OCI-LY3 (cell line): Measurements from ENCODE around the gene STC2.

Experiments used
- CTCF ChIP-seq: fragments of 200-600, 300-600 bp; sonication (generic); IDR thresholded peaks from 2 replicates; pipeline ENCODE4 v1.5.1; 2014; ENCODE audit warnings: antibody characterized with exemption, low read length, low read depth
- EZH2phosphoT487 ChIP-seq: fragments of 200-600 bp; shearing (Covaris generic); IDR thresholded peaks from 2 replicates; pipeline ENCODE4 v1.6.1; 2018; ENCODE audit warnings: antibody characterized with exemption, mixed run types, low read depth

GRCh38 chr5:173352366-173353349, 24.4 kb upstream of the STC2 start:
- TF ChIP-seq CTCF, result no peak
- TF ChIP-seq EZH2phosphoT487, result no peak
